Measurements from ENCODE around the gene FSTL3.

FSTL3 gene

GRCh38 chr19:676339-677105, at the start of gene FSTL3:
FSTL3 (plus strand) TSS chr19:676392; CDS start chr19:676424, 32 bp downstream.
- TF ChIP-seq GATA2 (IDR thresholded peaks at IDR 0.05; ENCODE audit: low read depth, low read length) (no peak), GATA3 (IDR thresholded peaks at IDR 0.05; ENCODE audit: low read depth, low read length) (no peak)

DNA sequence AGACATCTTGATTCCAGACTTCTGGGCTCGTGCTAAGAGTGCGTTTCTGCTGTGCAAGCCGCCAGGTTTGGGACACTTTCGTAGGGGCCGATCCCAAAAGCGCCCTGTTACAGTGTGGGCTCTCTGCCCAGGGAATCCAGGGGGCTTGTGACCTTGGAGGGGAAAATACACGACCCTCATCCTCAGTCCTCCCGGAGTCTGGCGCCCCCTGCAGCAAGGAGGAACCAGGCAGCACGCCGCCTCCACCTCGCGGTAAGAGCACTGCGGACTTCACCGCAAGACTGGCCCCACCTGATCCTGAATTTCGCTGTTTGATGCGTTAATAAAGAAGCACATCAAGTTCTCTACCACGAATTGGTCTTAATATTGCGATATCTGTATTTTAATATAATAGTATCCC, 48.0 kb upstream of the FSTL3 start:
- TF ChIP-seq GATA3 (IDR thresholded peaks at IDR 0.05; ENCODE audit: low read depth, low read length) = no peak
- no peak for TF ChIP-seq GATA2 (IDR thresholded peaks at IDR 0.05; ENCODE audit: low read depth, low read length)

GRCh38 chr19:629961-630714, 46.1 kb upstream of the FSTL3 start:
- TF ChIP-seq GATA3 (IDR thresholded peaks at IDR 0.05; ENCODE audit: low read depth, low read length) = no peak
- peak; percentile 32; the same call in 1 of the 2 replicates for TF ChIP-seq GATA2 (IDR thresholded peaks at IDR 0.05; ENCODE audit: low read depth, low read length)

DNA sequence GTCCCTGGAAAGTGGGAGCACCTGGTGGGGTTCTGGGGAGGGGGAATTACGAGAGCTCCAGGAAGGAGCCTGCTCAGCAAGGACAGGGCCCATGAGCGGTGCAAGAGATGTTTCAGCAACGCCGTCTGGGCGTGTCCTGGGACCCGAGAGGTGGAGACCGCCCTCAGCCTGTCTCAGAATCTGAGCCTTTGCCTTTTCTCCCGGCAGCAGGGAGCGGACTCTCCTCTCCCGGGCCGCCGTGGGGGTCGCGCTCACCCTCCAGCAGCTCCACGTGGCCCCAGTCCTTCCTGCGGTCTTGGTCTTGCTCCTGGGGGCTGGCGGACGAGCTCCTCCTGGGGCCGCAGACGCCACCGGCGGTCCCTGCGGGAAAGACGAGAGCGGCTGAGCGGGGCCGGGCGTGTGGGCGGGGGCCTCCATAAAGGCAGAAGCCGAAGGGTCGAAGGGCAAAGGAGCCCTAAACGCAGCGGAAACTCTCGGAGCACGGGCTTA, 43.6 kb upstream of the FSTL3 start:
- TF ChIP-seq GATA2 (IDR thresholded peaks at IDR 0.05; ENCODE audit: low read depth, low read length) = no peak
- no peak for TF ChIP-seq GATA3 (IDR thresholded peaks at IDR 0.05; ENCODE audit: low read depth, low read length)

DNA sequence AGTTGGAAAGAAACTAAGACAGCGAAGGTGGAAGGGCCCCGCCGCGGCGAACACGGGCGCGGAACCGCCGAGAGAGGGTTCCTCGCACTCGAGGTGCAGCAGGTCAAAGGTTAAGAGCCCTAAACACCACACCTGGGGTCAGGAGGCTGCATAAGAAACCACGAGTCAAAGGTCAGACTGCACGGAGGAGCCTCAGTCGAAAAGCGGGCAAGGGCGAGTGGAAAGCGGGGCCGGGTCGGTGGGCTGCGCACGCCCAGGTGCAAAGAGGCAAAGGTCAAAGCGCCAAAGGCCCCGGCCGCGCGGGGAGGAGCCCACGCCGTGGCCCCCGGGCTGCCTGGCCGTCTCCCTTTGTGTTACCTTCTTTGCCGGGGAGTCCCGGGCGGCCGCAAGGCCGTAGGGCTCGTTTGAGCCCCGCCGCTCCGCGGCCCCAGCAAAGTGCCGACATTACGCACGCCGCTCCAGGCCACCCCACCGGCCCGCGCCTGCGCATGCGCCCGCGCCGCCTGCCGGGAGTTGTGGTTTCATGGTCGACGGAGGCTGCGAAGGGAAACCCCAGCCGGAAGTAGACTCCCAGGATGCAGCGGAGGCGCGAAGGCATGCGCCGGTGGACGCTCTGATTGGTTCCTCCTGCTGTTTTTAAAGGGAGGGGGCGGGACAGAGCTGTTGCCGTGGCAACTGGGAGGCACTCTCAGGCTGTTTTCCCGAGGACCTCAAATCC, 43.0 kb upstream of the FSTL3 start, which contains the start of gene POLRMT:
Gene POLRMT, minus strand, starts transcription at position 470 of the 718 bp plus-strand sequence. Its CDS starts 25 bp downstream, at position 445.
- TF ChIP-seq GATA2 (IDR thresholded peaks at IDR 0.05; ENCODE audit: low read depth, low read length) (no peak), GATA3 (IDR thresholded peaks at IDR 0.05; ENCODE audit: low read depth, low read length) (no peak)

- TF ChIP-seq GATA2 (IDR thresholded peaks at IDR 0.05; ENCODE audit: low read depth, low read length) (no peak), GATA3 (IDR thresholded peaks at IDR 0.05; ENCODE audit: low read depth, low read length) (no peak)
Observed at GRCh38 chr19:633786-634639, 42.2 kb upstream of the FSTL3 start.

- TF ChIP-seq GATA3 (IDR thresholded peaks at IDR 0.05; ENCODE audit: low read depth, low read length) (no peak), GATA2 (IDR thresholded peaks at IDR 0.05; ENCODE audit: low read depth, low read length) (no peak)
Observed at GRCh38 chr19:634975-635652, 41.1 kb upstream of the FSTL3 start.

DNA sequence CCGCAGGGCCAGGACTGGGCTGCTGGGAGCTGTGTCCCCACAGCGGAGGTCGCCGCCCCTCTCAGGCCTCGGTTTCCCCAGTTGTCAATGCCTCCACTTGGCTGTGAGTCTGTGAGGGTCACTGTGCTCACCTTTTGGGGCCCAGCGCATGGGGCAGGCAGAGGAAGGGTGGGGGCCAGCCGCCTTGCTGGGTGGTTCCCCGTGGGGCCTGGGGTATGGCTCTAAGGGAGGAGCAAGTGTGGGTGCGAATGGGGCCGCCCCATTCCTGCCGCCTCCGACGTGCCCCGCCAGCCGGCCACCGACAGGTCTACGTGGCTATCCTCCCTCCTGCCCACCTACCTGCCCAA, 37.3 kb upstream of the FSTL3 start:
- no peak for TF ChIP-seq GATA2 (IDR thresholded peaks at IDR 0.05; ENCODE audit: low read depth, low read length)
- no peak for TF ChIP-seq GATA3 (IDR thresholded peaks at IDR 0.05; ENCODE audit: low read depth, low read length)

GRCh38 chr19:639253-640160, 36.7 kb upstream of the FSTL3 start, which contains the start of gene FGF22:
FGF22 (plus strand) TSS chr19:639879; CDS start chr19:639926, 47 bp downstream.
- TF ChIP-seq GATA2 (IDR thresholded peaks at IDR 0.05; ENCODE audit: low read depth, low read length) = no peak
- TF ChIP-seq GATA3 (IDR thresholded peaks at IDR 0.05; ENCODE audit: low read depth, low read length) = no peak

GRCh38 chr19:640161-640558, 36.0 kb upstream of the FSTL3 start:
- no peak for TF ChIP-seq GATA2 (IDR thresholded peaks at IDR 0.05; ENCODE audit: low read depth, low read length)
- TF ChIP-seq GATA3 (IDR thresholded peaks at IDR 0.05; ENCODE audit: low read depth, low read length) = no peak

- TF ChIP-seq GATA3 (IDR thresholded peaks at IDR 0.05; ENCODE audit: low read depth, low read length) = no peak
- no peak for TF ChIP-seq GATA2 (IDR thresholded peaks at IDR 0.05; ENCODE audit: low read depth, low read length)
Observed at GRCh38 chr19:640606-641189, 35.5 kb upstream of the FSTL3 start.

Measured in SH-SY5Y (cell line).